ENCODE results near the gene RNPEP.
"Not testable (repeated sequence)": the region's sequence is repeated elsewhere in the genome, so short reads cannot be mapped to it uniquely, and the experiment has no call there.

Gene RNPEP

GRCh38 chr1:202010180-202011015, 27.9 kb downstream of the RNPEP start, which contains the start of gene ELF3:
Gene ELF3 (plus strand): TSS chr1:202010587. CDS start chr1:202011137, 550 bp downstream.
- DNase-seq (ENCODE audit: low read depth in 2 of 2), result no peak

- DNase-seq (ENCODE audit: low read depth in 2 of 2), result no peak
Measured at GRCh38 chr1:202011994-202012393, 29.5 kb downstream of the RNPEP start.

GRCh38 chr1:202012544-202013478, 30.4 kb downstream of the RNPEP start:
- DNase-seq (ENCODE audit: low read depth in 2 of 2), result no peak

GRCh38 chr1:202013603-202014002, 31.2 kb downstream of the RNPEP start:
- no peak for DNase-seq (ENCODE audit: low read depth in 2 of 2)

GRCh38 chr1:202014060-202014459, 31.6 kb downstream of the RNPEP start:
- no peak for DNase-seq (ENCODE audit: low read depth in 2 of 2)

- no peak for DNase-seq (ENCODE audit: low read depth in 2 of 2)
Measured at GRCh38 chr1:202014915-202015661, 32.6 kb downstream of the RNPEP start.

GRCh38 chr1:202015662-202015937, 33.2 kb downstream of the RNPEP start:
- no peak for DNase-seq (ENCODE audit: low read depth in 2 of 2)

GRCh38 chr1:202016022-202016810, 33.8 kb downstream of the RNPEP start:
- no peak for DNase-seq (ENCODE audit: low read depth in 2 of 2)

GRCh38 chr1:202016811-202017748, 34.6 kb downstream of the RNPEP start:
- DNase-seq (ENCODE audit: low read depth in 2 of 2), result no peak

GRCh38 chr1:202017749-202018467, 35.5 kb downstream of the RNPEP start:
- no peak for DNase-seq (ENCODE audit: low read depth in 2 of 2)

- no peak for DNase-seq (ENCODE audit: low read depth in 2 of 2)
Measured at GRCh38 chr1:202018468-202019234, 36.2 kb downstream of the RNPEP start.

- not testable (repeated sequence) for DNase-seq (ENCODE audit: low read depth in 2 of 2)
Measured at GRCh38 chr1:202019235-202019558, 36.7 kb downstream of the RNPEP start.

- no peak for DNase-seq (ENCODE audit: low read depth in 2 of 2)
Measured at GRCh38 chr1:202023001-202023433, 40.6 kb downstream of the RNPEP start.

GRCh38 chr1:202029171-202029665, 46.8 kb downstream of the RNPEP start:
- DNase-seq (ENCODE audit: low read depth in 2 of 2), result no peak

- DNase-seq (ENCODE audit: low read depth in 2 of 2), result no peak
Measured at GRCh38 chr1:202029727-202030126, 47.3 kb downstream of the RNPEP start.

- no peak for DNase-seq (ENCODE audit: low read depth in 2 of 2)
Measured at GRCh38 chr1:202031796-202032195, 49.3 kb downstream of the RNPEP start.

GRCh38 chr1:202034149-202034682, 51.8 kb downstream of the RNPEP start:
- DNase-seq (ENCODE audit: low read depth in 2 of 2), result no peak

All from stimulated activated CD8-positive, alpha-beta memory T cell treated with anti-CD3 and anti-CD28 coated beads, Interleukin-7, amount 100 ng/mL, for 4 hours (primary cell).